Type B pancreatic cell (in vitro differentiated cells): ENCODE results near the gene KIF26B. TPM values are rescaled to one million over a fixed set of nuclear protein-coding genes. Genes with fewer than 3 reads are reported as not detected.

Experiments used
- DNase-seq: peaks from one replicate; pipeline ENCODE4 v3.0.0; 2021; ENCODE audit warnings: mixed read lengths; ENCODE audit not compliant: unreplicated experiment; ENCODE audit errors: extremely low spot score
- H3K27ac Mint-ChIP-seq: 2 replicates; pipeline ENCODE4 v1.8.0; 2021; ENCODE audit warnings: mild to moderate bottlenecking, mixed read lengths
- H3K27me3 Mint-ChIP-seq: 2 replicates; pipeline ENCODE4 v1.8.0; 2021; ENCODE audit warnings: mixed read lengths
- H3K36me3 Mint-ChIP-seq: 2 replicates; pipeline ENCODE4 v1.8.0; 2021; ENCODE audit warnings: mixed read lengths
- H3K4me1 Mint-ChIP-seq: one replicate; pipeline ENCODE4 v1.8.0; 2021; ENCODE audit warnings: mixed read lengths; ENCODE audit not compliant: unreplicated experiment
- H3K4me3 Mint-ChIP-seq: 2 replicates; pipeline ENCODE4 v1.8.0; 2021; ENCODE audit warnings: mild to moderate bottlenecking, mixed read lengths
- H3K9me3 Mint-ChIP-seq: 2 replicates; pipeline ENCODE4 v1.8.0; 2021; ENCODE audit warnings: mixed read lengths
- CTCF ChIP-seq: fragments of 200-600 bp; sonication (generic); conservative IDR thresholded peaks from 2 replicates; pipeline ENCODE4 v1.5.0; 2021; ENCODE audit warnings: antibody characterized with exemption, mild to moderate bottlenecking
- total RNA-seq: library from RNA; stranded (reverse); gene quantifications from 2 replicates; pipeline ENCODE4 v1.2.1, GENCODE V29; 2021; ENCODE audit warnings: low replicate concordance

KIF26B gene
- total RNA-seq, 1 donor from 2014 or later = 22.1 TPM

- no peak for TF ChIP-seq CTCF
- DNase-seq = no peak
- no peak overlapping the region for H3K27ac Mint-ChIP-seq
- H3K27me3 Mint-ChIP-seq = peaks cover 3% of the 10 kb centered on the region
- H3K9me3 Mint-ChIP-seq = peaks cover 6% of the 10 kb centered on the region
- no peaks in the 10 kb centered on the region for H3K36me3 Mint-ChIP-seq
- H3K4me1 Mint-ChIP-seq = peaks cover 8% of the 10 kb centered on the region
- no peak overlapping the region for H3K4me3 Mint-ChIP-seq
Measured at GRCh38 chr1:245465666-245466065, 310.9 kb downstream of the KIF26B start.

DNA sequence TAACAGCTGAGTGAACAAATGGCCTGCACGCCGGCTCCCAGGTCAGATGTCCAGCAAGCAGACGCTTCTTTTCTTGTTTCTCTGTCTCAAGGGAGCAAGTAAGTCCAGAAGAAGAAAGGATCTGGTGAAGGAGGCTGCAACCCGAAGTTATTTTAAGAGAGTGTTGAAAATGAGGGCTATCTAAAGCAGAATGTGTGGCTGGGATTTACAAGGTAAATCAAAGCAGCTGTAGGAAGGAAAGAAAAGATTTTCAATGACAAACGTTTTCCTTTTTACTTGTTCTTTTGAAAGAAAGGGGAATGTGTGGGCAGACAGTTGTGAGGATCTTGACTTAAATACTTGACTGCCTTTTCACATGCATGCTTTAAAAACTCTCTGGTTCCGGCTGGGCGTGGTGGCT is 311.5 kb downstream of the KIF26B start:
- Mint-ChIP-seq H3K27me3 (peaks cover 3% of the 10 kb centered on the region), H3K4me3 (no peak overlapping the region)

DNA sequence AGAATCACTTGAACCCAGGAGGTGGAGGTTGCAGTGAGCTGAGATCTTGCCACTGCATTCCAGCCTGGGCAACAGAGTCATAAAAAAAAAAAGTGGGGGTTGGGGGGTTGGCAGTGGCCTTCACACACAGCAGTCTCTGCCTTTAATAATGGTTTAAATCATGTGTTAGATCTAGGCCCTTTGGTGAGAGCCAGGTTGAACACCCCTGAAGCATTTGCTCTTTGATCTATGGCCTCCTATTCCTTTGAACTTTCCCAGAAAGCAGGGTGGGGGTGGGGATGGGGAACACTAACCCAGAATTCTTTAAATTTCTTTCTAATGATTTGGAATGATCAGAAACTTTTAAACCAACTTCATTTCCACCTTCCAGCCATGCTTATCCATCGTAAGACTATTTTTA is 313.0 kb downstream of the KIF26B start:
- Mint-ChIP-seq H3K27ac (no peak overlapping the region), H3K9me3 (peaks cover 6% of the 10 kb centered on the region), H3K4me3 (no peak overlapping the region), H3K4me1 (peaks cover 8% of the 10 kb centered on the region), H3K27me3 (no peaks in the 10 kb centered on the region), H3K36me3 (no peaks in the 10 kb centered on the region)
- TF ChIP-seq CTCF = no peak
- no peak for DNase-seq

More for the DNA sequence above, 311.5 kb downstream of the KIF26B start:
- H3K27ac Mint-ChIP-seq = no peak overlapping the region
- TF ChIP-seq CTCF = no peak
- H3K4me1 Mint-ChIP-seq = peaks cover 8% of the 10 kb centered on the region
- H3K36me3 Mint-ChIP-seq = no peaks in the 10 kb centered on the region
- no peak for DNase-seq
- H3K9me3 Mint-ChIP-seq = peaks cover 6% of the 10 kb centered on the region

GRCh38 chr1:245469006-245469405 is 314.2 kb downstream of the KIF26B start:
- no peaks in the 10 kb centered on the region for H3K36me3 Mint-ChIP-seq
- no peak for TF ChIP-seq CTCF
- peaks cover 6% of the 10 kb centered on the region for H3K9me3 Mint-ChIP-seq
- DNase-seq = no peak
- peaks cover 8% of the 10 kb centered on the region for H3K4me1 Mint-ChIP-seq
- H3K4me3 Mint-ChIP-seq = no peak overlapping the region
- no peak overlapping the region for H3K27ac Mint-ChIP-seq
- H3K27me3 Mint-ChIP-seq = no peaks in the 10 kb centered on the region

DNA sequence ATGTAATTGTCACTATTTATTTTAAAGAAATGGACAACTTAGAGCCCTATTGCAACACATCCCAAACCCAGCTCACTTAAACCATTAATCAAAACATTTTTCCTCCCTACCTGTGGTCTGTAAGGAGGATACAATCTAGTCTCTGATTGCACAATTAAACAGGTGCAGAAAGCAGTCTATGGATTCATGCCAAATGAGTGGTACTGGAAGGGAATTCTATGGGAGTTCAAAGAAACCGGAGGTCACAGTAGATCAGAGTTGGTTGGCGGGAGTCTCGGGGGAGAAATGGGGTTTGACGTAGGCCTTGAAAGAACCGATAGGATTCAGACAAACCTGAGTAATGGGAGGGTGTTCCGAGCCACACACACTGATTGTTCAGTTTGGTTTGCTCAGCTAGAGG is 314.9 kb downstream of the KIF26B start:
- H3K9me3 Mint-ChIP-seq = peaks cover 8% of the 10 kb centered on the region
- no peaks in the 10 kb centered on the region for H3K27me3 Mint-ChIP-seq
- no peak overlapping the region for H3K4me3 Mint-ChIP-seq
- DNase-seq = no peak
- H3K4me1 Mint-ChIP-seq = peaks cover 8% of the 10 kb centered on the region
- no peak for TF ChIP-seq CTCF
- H3K36me3 Mint-ChIP-seq = no peaks in the 10 kb centered on the region
- no peak overlapping the region for H3K27ac Mint-ChIP-seq

DNA sequence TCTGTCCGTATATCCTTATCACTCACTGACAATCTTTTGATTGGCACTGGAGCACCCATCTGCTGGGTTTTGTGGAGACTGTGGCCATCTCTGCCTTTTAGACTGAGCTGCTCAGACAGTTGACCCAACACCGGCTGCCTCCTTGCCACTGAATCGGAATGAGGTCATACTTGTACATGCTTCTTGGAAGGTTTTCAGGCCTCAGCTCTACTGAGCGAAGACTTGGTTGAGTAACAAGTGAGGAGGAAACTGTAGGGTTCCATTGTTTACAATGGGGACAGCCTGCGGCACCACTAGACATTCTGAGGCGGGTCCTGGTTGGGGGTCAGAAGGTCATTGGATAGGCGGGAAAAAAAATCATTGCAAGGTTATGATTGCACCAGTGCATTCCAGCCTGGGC is 320.3 kb downstream of the KIF26B start:
- Mint-ChIP-seq H3K9me3 (peaks cover 5% of the 10 kb centered on the region), H3K27me3 (no peaks in the 10 kb centered on the region), H3K36me3 (no peaks in the 10 kb centered on the region), H3K4me3 (no peak overlapping the region), H3K27ac (no peak overlapping the region), H3K4me1 (no peaks in the 10 kb centered on the region)
- no peak for DNase-seq
- TF ChIP-seq CTCF = no peak
